GM12873 (cell line): ENCODE results near the gene EIF4H.

Experiments
- CTCF ChIP-seq: IDR thresholded peaks from 2 replicates; pipeline ENCODE4 v1.5.1; 2012; ENCODE audit warnings: low read depth, mild to moderate bottlenecking, moderate library complexity, low read length, control low read depth; ENCODE audit not compliant: insufficient read depth; ENCODE audit errors: missing control alignments

Gene EIF4H

DNA sequence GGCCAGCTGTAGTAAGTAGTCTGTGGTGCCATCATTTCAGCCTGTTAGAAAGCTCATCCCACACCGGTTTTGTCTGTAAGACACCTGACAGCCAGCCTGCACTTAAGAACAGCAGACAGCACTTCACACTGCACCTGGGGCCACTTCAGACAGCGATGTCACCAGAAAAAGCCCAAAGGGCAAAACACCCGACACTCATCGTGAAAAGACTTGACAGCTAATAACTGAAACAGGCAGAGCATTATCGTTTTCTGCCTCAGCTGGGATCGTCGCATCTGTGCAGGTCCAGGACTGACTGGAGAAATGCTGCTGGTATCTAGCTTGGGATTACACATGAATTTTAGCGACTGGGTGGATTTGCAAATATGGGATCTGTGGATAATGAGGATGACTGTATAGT is 18.9 kb downstream of the EIF4H start:
- TF ChIP-seq CTCF = no peak

DNA sequence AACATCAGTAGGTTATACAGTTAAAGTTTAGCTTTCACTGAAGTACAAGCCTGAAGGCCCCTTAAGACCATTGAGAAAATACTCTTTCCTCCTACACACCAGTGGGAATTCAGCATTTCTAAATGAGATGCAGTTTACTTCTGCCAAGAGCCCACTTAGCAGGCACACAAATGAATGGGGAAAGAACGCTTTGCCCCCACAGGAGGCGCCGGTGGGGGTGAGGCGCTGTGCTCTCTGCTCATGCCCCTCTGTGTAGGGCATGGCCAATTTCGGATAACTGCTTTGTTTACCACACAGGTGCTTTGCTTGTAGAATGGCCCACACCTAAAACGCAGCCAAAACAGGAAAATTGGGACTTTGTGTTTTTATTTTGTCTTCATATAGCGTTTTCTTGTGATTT is 19.8 kb downstream of the EIF4H start:
- no peak for TF ChIP-seq CTCF

DNA sequence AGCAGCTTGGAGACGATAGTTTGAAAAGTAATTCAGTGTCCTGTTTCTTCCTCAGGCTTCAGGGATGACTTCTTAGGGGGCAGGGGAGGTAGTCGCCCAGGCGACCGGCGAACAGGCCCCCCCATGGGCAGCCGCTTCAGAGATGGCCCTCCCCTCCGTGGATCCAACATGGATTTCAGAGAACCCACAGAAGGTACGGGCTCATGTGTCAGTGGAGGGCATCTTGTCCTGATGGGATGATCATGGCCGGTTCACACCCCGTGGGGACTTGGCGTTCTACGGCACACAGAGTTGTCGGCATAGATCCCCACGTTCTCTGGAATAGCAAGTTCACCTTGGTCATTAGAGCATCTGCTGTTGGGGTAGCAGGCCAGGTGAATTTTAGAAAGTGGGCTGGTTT is 20.5 kb downstream of the EIF4H start:
- TF ChIP-seq CTCF = no peak

DNA sequence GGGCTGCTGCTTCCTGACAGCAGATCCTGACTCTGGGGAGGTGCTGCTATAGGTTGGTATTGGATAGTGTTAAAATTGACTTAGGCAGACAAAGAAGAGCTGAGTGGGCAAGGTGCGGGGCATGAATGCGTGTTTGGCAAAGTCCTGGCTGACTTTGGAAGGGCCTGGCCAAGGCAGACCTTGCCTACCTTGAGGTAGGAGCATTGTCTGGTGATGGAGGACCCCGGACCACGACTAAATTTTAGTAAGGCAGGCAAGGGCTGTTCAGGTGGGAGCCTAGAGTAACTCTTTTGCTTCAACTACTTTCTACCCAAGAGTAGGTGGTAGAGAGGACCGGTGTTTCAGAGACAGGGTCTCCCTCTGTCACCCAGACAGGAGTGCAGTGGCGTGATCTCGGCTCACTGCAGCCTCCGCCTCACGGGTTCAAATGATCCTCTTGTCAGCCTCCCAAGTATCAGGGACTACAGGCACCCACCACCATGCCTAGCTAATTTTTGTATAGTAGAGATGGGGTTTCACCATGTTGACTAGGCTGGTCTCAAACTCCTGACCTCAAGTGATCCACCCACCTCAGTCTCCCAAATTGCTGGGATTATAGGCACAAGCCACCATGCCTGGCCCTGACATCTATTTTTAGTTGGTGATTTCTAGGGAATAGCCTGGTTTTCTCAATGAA is 23.4 kb downstream of the EIF4H start:
- TF ChIP-seq CTCF = no peak

DNA sequence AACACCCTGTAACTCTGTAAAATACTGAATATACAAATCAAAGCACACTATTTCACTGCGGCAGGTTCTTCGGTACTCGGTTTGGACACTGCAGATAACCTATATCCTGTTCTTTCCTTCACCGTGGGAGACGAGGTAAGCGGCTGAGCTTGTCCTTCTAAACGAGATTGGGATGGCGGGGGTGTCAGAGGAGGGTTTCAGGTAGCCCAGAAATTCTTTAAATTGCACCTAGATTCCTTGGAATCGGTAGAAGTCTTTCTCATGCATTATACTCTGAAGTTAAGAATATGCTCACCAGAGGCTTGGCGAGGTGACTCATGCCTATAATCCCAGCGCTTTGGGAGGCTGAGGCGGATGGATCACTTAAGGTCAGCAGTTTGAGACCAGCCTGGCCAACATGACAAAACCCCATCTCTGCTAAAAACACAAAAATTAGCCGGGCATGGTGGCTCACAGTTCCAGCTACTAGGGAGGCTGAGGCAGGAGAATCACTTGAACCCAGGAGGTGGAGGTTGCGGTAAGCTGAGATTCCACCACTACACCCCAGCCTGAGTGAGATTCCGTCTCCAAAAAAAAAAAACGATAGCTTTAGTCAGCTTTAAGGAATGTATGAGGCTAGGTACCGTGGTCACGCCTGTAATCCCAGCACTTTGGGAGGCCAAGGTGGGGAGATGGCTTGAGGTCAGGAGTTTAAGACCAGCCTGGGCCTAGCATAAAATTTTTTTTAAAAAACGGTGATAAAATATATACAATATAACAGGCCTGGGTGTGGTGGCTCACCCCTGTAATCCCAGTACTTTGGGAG is 25.6 kb downstream of the EIF4H start:
- no peak for TF ChIP-seq CTCF

- TF ChIP-seq CTCF = peak; percentile 52
Measured at GRCh38 chr7:74202841-74203556, 28.8 kb downstream of the EIF4H start.
